ENCODE data around the gene ARHGDIB.

Gene ARHGDIB

DNA sequence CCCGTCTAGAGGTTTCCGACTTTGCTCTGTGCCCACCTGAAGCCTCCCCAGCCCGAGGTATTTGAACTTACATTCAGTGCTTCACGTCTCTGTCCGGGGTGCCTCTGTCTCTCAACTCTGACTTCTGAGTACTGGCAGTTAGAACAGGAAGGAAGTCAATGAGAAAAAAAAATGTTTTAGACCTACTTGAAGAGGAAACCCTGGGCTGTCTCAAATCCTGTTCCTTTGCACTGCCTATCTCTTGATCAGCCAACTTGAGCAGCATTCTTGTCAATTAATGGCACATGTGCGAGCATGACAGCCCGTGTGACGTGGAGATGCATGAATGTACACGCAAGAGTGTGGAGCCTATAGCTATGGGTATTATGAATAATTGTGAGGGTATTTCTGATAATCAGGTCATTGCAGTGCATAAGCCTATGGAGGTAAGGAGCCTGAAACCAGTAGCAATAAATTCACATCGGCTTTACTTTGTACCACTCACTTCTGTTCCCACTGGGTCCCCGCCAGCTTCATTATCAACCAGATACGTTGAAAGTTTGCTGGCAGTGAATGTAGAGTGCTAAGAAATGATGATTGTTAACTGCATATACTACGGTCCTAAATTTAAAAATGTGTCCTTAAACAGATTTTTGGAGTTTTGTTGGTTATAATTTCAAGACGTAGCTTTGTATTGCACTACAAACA lies at the start of gene ARHGDIB:
TSS of gene ARHGDIB (minus strand) at position 136 of the 687 bp plus-strand sequence. CDS start 10,889 bp downstream, outside the sequence.
- DNase-seq (ENCODE audit: low read depth in 2 of 2) = peak in 1 of 2 donors; percentile 63

DNA sequence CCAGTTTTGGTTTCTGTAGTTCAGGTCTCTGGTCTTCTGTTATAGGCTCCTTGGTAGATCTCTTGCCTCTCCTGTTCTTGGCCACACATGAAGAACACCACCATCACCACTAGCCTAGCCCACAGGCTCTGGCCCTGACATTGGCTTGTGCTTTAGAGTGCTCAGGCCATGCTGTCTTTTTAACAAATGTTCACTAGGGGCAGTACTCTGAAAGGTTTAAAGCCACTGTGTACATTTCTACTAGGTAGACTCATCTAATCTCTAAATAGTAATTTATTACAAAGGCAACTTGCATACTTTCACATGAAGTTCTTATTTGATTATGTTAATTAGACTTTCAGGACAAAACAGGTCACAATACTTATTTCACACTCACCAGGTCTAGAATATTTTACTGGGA lies 49.8 kb upstream of the ARHGDIB start:
- DNase-seq (ENCODE audit: low read depth in 2 of 2) = no peak

GRCh38 chr12:15007551-15007950 lies 46.1 kb upstream of the ARHGDIB start:
- DNase-seq (ENCODE audit: low read depth in 2 of 2) = no peak

- DNase-seq (ENCODE audit: low read depth in 2 of 2) = no peak
These were observed 43.7 kb upstream of the ARHGDIB start for GRCh38 chr12:15005064-15005463.

DNA sequence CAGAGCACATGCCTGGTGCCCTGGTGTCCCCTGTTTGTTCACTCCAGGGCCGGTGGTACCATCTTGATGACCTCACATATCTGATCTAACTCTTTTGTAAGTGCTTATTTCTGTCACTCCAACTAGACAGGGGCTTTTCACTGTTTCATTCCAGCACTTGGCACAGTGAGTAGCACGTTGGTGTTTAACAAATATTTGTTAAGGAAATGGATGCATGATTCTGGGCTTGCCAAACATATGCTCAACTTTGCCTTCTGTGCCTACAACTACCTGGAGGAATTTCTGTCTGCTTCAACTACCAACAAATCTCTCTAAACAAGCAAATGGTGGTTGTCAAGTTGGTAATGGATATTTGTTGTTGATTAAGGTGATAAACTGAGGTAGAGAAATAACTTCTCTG lies 43.0 kb upstream of the ARHGDIB start:
- DNase-seq (ENCODE audit: low read depth in 2 of 2) = no peak

GRCh38 chr12:15001733-15002382 lies 40.5 kb upstream of the ARHGDIB start:
- no peak for DNase-seq (ENCODE audit: low read depth in 2 of 2)

DNA sequence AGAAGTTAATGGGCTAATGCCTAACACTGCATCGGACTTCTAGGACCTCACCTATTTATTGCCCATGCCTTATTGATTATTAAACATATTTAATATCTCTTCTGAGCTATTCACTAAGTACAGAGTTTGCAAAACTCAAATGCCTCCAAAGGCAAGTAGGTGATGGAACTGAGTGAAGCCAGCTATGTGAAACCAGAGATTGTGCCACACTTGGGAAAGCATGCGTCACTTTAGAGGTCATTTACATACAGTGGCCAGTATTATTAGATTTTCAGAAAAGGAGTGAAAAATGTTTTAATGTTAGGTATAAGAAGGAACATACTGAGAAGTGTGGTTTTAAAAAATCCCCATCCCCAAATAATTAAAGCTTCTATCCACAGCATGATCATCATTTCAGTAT lies 39.2 kb upstream of the ARHGDIB start:
- DNase-seq (ENCODE audit: low read depth in 2 of 2) = no peak

- no peak for DNase-seq (ENCODE audit: low read depth in 2 of 2)
These were observed 38.4 kb upstream of the ARHGDIB start for GRCh38 chr12:14999695-15000365.

DNA sequence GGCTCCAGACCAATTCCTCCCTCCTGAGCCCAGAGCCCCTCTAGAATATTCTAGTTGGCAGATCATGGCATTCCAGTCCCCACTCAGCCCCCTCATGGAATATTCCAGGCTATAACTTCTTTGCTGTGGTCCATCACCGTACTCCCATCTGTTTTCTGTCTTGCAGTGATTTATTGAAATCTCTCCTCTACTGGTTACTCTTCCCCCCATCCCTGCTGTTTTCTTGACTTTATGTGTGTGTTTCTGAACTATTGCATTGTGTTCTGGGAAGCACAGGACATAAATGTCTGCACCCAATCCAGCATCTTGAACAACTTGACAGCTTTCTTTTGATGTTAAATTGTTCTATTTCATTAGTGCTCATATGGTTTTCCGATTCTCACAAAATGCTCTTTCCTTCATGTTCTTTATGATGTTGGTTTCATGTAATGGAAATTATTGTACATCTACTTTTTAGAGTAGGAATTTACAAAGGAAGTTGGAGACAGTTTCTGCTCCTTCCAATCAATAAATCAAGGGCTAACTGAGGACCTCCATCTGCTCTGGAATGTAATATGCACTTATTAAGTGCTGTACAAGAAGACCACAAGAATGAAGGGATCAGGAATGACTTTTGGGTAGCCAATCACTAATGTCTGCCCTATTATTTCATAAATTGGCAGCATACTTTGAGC lies 37.8 kb upstream of the ARHGDIB start:
- DNase-seq (ENCODE audit: low read depth in 2 of 2) = no peak

DNA sequence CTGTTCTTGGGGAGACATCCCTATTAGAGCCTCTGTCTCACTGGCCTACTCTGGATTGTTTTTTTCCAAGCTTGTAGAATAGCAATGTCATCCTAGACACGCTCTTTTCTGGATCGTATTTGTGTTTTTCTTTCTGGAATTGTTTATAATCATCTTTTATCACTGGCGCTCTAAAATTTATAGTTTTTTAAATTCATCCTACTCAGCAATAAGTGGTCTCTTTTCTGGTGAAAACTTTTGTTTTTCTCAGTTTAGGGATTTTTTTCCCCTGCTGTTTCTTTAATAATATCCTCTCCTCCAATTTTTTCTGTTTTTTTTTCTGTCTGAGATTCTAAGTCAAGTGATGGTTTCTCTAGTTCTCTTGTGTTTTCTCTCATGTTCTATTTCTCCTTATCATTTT lies 36.6 kb upstream of the ARHGDIB start:
- no peak for DNase-seq (ENCODE audit: low read depth in 2 of 2)

- no peak for DNase-seq (ENCODE audit: low read depth in 2 of 2)
These were observed 34.4 kb upstream of the ARHGDIB start for GRCh38 chr12:14995583-14996425.

DNA sequence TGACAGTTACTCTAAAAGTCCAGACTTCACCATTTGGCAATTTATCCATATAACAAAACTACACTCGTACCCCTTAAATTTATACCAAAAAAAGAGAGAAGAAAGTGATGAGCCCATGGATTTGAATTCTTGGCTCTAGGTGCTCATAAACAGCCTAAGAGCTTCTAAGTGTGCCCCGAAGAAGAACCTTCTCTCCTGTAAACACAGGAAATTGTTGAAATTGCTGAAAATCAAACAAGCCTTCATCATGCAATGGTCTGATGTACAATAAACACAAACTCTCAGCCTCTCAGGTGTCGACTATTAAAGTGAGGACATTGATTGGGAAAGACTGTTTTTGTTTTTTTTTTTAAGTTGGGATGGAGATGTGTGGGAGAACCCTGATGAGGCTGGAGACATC lies 33.2 kb upstream of the ARHGDIB start:
- DNase-seq (ENCODE audit: low read depth in 2 of 2) = no peak

DNA sequence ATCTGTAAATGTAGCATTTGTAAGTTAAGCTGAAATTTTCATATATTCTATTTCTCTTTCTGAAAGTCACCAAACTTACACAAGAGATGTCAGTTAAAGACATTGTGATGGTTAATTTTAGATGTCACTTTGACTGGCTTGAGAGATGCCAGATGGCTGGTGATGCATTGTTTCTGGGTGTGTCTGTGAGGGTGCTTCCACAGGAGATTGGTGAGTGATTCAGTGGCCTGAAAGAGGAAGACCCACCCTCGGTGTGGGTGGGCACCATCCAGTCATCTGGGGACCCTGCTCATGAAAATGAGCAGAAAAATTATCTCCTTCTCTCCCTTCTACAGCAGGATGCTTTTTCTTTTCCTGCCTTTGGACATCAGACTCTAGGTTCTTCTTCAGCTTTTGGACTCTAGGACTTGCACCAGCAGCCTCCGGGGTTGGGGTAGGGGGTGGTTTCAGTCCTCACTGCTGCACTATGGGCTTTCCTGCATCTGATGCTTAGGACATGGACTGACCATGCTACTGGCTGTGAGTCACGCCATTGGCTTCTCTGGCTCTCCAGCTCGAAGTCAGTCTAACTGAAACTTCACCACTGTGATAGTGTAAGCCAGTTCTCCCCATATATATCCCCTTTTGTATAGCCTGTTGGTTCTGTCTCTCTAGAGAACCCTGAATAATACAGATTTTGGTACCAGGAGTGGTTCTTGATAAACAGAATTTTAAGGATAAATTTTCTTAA lies 32.3 kb upstream of the ARHGDIB start:
- DNase-seq (ENCODE audit: low read depth in 2 of 2) = peak; percentile 3 to 13

DNA sequence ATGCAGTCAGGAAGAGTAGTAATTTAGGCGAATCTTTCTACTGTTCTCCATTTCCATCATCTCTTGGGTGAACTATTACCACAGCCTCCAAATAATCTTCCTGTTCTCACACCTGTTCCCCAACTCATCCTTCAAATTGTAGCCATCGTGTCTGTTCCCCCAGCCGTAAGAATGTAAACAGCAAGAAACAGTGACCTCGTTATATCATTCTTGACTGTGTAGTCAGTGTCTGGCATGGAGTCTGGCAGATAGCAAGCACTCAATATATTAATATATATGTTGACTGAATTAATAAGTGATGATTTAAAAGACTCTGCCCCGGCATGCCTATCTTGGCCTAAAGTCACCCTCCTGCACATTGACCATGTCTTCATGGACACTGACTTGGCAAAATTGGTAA lies 31.7 kb upstream of the ARHGDIB start:
- DNase-seq (ENCODE audit: low read depth in 2 of 2) = no peak

- no peak for DNase-seq (ENCODE audit: low read depth in 2 of 2)
These were observed 31.3 kb upstream of the ARHGDIB start for GRCh38 chr12:14992673-14993072.

DNA sequence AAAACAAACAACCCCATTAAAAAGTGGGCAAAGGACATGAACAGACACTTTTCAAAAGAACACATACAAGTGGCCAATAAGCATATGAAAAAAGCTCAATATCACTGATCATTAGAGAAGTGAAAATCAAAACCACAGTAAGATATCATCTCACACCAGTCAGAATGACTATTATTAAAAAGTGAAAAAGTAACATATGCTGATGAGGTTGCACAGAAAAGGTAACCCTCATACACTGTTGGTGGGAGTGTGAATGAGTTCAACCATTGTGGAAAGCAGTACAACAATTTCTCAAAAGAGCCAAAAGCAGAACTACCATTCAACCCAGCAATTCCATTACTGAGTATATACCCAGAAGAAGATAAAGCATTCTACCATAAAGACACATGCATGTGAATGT lies 29.7 kb upstream of the ARHGDIB start:
- DNase-seq (ENCODE audit: low read depth in 2 of 2) = no peak

GRCh38 chr12:14989790-14990189 lies 28.4 kb upstream of the ARHGDIB start:
- no peak for DNase-seq (ENCODE audit: low read depth in 2 of 2)

- no peak for DNase-seq (ENCODE audit: low read depth in 2 of 2)
These were observed 26.6 kb upstream of the ARHGDIB start for GRCh38 chr12:14988035-14988434.

DNA sequence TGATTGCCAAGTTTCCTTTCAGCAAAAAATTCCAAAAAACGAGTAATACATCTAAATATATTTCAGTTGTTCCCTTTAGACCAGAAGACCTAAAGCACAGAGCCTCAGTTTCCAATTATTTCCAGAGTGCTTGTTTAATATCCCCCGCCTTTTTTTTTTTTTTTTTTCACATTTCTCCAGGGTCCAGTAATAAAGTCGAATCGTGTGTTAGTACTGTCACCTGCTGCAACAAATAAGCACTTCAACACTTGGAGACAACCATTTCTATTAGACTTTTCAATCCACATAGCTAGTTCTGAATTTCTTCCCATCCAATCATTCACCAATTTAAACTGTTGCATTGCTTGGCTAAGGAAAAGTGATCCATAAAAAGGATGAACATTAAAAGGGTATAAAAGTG lies 25.0 kb upstream of the ARHGDIB start:
- no peak for DNase-seq (ENCODE audit: low read depth in 2 of 2)

DNA sequence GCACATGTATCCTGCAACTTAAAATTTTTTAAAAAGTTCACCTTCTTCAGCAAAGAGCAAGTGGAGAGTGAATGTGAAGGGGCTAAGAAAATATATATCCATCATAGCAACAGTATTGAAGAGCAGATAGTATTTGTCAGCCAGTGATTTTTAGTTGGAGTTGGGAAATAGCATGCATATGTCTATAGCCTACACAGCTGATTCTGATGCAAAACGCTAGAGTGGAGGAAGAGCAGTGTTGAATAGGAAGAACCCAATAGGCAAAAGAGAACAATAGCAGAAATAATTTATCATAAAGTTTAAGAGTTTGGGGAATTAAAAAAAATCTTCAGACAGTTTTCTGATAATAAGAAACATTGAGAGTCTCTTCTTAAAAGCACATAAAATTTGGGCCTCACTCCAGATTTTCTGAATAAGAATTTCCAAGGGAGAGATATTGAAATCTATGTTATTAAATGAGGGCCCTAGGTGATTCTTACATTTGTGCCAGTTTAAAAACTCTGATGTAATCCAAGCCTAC lies 23.4 kb upstream of the ARHGDIB start:
- no peak for DNase-seq (ENCODE audit: low read depth in 2 of 2)

DNA sequence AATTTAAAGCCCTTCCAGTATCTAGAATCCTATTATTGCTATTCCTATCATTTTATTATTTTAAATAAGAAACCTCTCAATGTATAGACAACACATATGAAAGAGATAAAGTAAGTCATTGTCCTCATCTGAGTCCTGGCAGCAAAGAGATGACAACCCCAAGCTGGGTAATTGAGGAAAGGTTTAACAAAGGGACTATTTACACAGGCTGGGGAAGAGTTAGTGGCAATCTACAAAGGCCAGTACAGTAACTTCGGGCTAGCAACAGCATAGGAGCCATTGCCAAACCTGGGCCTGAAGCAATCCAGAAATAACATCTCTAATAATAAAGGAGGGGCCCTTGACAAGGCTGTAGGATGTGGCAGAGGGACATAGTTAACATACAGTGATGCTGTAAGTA lies 22.6 kb upstream of the ARHGDIB start:
- no peak for DNase-seq (ENCODE audit: low read depth in 2 of 2)
